Kidney epithelial cell (primary cell): ENCODE measurements around the gene PIK3R5. TPM values are rescaled to one million over a fixed set of nuclear protein-coding genes. Genes with fewer than 3 reads are reported as not detected.
"Not testable (repeated sequence)": the region's sequence is repeated elsewhere in the genome, so short reads cannot be mapped to it uniquely, and the experiment has no call there.

Source experiments
- DNase-seq: peaks from one replicate; pipeline ENCODE4 v3.0.0-alpha.2; 2010; ENCODE audit warnings: low read depth
- H3K27me3 ChIP-seq: 2 replicates; pipeline ENCODE4 v1.6.0; 2011; ENCODE audit warnings: low read length; ENCODE audit not compliant: control insufficient read depth, insufficient read depth
- H3K36me3 ChIP-seq: 2 replicates; pipeline ENCODE4 v1.5.1; 2011; ENCODE audit warnings: low read length; ENCODE audit not compliant: control insufficient read depth, insufficient read depth
- H3K4me3 ChIP-seq: 2 replicates; pipeline ENCODE4 v1.5.1; 2011; ENCODE audit warnings: low read depth, mild to moderate bottlenecking, control low read depth, low read length
- total RNA-seq: library from RNA; depleted of rRNA; stranded (reverse); fragments of >200 nt; gene quantifications from 2 replicates; pipeline ENCODE4 v1.2.3, GENCODE V29; 2015
- TF ChIP-seq, protein P1 (sequence below): IDR thresholded peaks from 2 replicates; pipeline ENCODE4 v1.5.1; 2011; ENCODE audit warnings: mild to moderate bottlenecking, moderate library complexity, low read length, control low read depth, inconsistent platforms; ENCODE audit not compliant: insufficient read depth, poor library complexity, severe bottlenecking

The PIK3R5 gene
- total RNA-seq, 1 donor from 2014 or later = 1.7 TPM

GRCh38 chr17:8859027-8859803, 106.3 kb downstream of the PIK3R5 start:
- TF ChIP-seq, protein P1, sequence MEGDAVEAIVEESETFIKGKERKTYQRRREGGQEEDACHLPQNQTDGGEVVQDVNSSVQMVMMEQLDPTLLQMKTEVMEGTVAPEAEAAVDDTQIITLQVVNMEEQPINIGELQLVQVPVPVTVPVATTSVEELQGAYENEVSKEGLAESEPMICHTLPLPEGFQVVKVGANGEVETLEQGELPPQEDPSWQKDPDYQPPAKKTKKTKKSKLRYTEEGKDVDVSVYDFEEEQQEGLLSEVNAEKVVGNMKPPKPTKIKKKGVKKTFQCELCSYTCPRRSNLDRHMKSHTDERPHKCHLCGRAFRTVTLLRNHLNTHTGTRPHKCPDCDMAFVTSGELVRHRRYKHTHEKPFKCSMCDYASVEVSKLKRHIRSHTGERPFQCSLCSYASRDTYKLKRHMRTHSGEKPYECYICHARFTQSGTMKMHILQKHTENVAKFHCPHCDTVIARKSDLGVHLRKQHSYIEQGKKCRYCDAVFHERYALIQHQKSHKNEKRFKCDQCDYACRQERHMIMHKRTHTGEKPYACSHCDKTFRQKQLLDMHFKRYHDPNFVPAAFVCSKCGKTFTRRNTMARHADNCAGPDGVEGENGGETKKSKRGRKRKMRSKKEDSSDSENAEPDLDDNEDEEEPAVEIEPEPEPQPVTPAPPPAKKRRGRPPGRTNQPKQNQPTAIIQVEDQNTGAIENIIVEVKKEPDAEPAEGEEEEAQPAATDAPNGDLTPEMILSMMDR = no peak
- Histone ChIP-seq H3K36me3 (no peaks in the 10 kb centered on the region), H3K4me3 (no peak overlapping the region), H3K27me3 (no peaks in the 10 kb centered on the region)
- no peak for DNase-seq

DNA sequence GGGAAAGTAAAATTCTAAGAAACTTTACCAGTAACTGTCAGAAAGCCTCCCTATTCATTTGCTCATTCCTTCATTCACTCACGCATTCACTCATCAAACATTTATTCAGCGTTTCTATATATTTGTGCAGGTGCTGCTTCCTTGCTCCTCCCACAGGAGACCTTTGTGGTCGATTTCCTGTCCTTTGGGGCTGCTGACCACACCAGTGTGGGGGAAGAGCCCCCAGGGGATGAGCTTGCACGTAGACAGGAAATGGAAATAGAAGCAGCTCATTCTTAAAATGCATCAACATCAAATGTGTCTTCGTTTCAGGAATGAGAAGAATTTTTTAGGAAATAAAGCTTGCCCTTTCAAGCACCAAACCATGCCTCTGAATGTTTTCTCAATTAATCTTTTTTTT, 107.6 kb downstream of the PIK3R5 start:
- Histone ChIP-seq H3K4me3 (no peak overlapping the region), H3K36me3 (no peaks in the 10 kb centered on the region), H3K27me3 (no peaks in the 10 kb centered on the region)
- DNase-seq = peak; percentile 45
- TF ChIP-seq, protein P1 = no peak

DNA sequence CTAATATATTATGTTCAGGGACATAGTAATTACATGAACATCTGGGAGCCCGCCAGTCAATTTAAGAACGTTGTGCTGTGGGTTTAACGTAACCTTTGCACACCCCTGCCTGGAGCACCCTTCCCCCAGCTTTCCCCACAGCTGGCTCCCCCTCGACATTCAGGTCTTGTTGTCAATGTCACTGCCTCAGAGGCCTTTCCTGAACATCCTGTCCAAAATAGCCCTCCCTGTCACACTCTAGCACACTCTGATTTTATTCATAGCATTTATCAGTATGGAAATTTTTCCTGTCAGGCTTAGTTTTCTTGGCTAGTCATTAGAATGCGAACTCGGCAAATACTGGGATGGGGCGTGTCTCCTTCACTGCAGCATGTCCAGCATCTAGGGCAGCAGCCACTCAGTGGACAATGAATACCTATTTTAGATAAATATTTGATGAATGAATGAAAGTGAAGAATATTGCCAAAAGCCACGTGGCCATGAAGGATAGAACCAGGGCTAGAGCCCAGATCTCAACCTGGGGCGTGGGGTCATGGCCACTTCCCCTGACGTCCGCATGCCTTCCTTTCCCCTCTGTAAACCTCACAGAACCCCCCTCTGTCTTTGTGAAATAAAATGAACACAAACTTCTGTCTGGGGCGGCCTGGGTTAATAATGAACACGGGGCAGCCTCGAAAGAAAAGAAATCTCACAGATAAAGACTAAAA, 108.5 kb downstream of the PIK3R5 start:
- no peak for DNase-seq
- TF ChIP-seq, protein P1 = no peak
- H3K4me3 ChIP-seq = no peak overlapping the region
- H3K36me3 ChIP-seq = no peaks in the 10 kb centered on the region
- no peaks in the 10 kb centered on the region for H3K27me3 ChIP-seq

GRCh38 chr17:8856205-8856603, 109.3 kb downstream of the PIK3R5 start:
- DNase-seq, H3K27me3 ChIP-seq, H3K36me3 ChIP-seq, H3K4me3 ChIP-seq: not testable (repeated sequence)

- TF ChIP-seq, protein P1 = no peak
These were observed 109.9 kb downstream of the PIK3R5 start for GRCh38 chr17:8855477-8856204.

GRCh38 chr17:8851600-8851999, 113.9 kb downstream of the PIK3R5 start:
- H3K27me3 ChIP-seq = no peaks in the 10 kb centered on the region
- H3K36me3 ChIP-seq = no peaks in the 10 kb centered on the region
- TF ChIP-seq, protein P1 = no peak
- no peak overlapping the region for H3K4me3 ChIP-seq
- no peak for DNase-seq

More at GRCh38 chr17:8855477-8856204, 109.9 kb downstream of the PIK3R5 start:
- no peaks in the 10 kb centered on the region for H3K36me3 ChIP-seq
- no peak for DNase-seq
- H3K27me3 ChIP-seq = no peaks in the 10 kb centered on the region
- H3K4me3 ChIP-seq = no peak overlapping the region
